ENCODE measurements around the gene SMCR8. TPM values are rescaled to one million over a fixed set of nuclear protein-coding genes. Genes with fewer than 3 reads are reported as not detected.
"Not testable (repeated sequence)": the region's sequence is repeated elsewhere in the genome, so short reads cannot be mapped to it uniquely, and the experiment has no call there.

The SMCR8 gene
- total RNA-seq, 1 donor from 2014 or later = 10.3 TPM

GRCh38 chr17:18328643-18329204 lies 13.6 kb downstream of the SMCR8 start:
- intact Hi-C loops (cut with DNase I) = no loop called here

GRCh38 chr17:18331879-18332278 lies 16.8 kb downstream of the SMCR8 start:
- intact Hi-C loops (cut with DNase I) = no loop called here
- Histone ChIP-seq H3K4me3 (no peak overlapping the region), H3K27me3 (no peaks in the 10 kb centered on the region), H3K36me3 (peaks cover 38 to 68% of the 10 kb centered on the region in 2 donors), H3K4me1 (no peaks in the 10 kb centered on the region), H3K27ac (no peak overlapping the region), H3K9me3 (no peaks in the 10 kb centered on the region)
- DNase-seq (ENCODE audit: low spot score in 2 of 2) = no peak
- TF ChIP-seq, protein P1, sequence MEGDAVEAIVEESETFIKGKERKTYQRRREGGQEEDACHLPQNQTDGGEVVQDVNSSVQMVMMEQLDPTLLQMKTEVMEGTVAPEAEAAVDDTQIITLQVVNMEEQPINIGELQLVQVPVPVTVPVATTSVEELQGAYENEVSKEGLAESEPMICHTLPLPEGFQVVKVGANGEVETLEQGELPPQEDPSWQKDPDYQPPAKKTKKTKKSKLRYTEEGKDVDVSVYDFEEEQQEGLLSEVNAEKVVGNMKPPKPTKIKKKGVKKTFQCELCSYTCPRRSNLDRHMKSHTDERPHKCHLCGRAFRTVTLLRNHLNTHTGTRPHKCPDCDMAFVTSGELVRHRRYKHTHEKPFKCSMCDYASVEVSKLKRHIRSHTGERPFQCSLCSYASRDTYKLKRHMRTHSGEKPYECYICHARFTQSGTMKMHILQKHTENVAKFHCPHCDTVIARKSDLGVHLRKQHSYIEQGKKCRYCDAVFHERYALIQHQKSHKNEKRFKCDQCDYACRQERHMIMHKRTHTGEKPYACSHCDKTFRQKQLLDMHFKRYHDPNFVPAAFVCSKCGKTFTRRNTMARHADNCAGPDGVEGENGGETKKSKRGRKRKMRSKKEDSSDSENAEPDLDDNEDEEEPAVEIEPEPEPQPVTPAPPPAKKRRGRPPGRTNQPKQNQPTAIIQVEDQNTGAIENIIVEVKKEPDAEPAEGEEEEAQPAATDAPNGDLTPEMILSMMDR (IDR thresholded peaks at IDR 0.05) = no peak

More at GRCh38 chr17:18328643-18329204, 13.6 kb downstream of the SMCR8 start:
- Histone ChIP-seq H3K4me3 (no peak overlapping the region), H3K9me3 (no peaks in the 10 kb centered on the region), H3K27ac (no peak overlapping the region), H3K27me3 (no peaks in the 10 kb centered on the region), H3K4me1 (no peaks in the 10 kb centered on the region), H3K36me3 (peaks cover 51 to 71% of the 10 kb centered on the region in 2 donors)
- TF ChIP-seq, protein P1 (IDR thresholded peaks at IDR 0.05) = no peak
- no peak for DNase-seq (ENCODE audit: low spot score in 2 of 2)

DNA sequence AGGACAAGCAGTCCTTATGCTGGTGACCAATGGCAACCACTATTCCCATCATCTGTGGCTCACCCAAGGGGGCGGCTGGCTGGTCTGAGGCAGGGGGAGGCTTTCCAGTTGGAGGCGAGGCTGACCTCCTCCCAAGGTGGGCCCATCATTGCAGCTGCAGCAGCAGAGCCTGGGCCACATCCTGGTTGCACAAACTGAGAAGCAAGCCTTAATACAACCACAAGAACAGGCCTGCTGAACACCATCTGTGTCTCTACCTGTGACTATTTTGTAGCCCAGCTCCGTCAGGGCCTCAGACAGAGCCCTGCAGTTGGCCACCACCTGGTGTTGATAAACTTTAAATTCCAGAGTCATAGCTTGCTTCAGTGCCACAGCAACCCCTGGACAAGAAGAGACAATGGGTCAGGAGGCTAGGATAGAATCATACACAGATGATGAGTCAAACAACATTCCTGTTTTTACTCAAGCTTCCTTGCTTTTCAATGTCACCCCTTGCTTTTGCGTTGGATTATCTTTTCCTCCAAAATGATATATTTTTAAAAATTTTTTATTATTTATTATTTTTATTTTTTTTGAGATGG lies 17.9 kb downstream of the SMCR8 start:
- Histone ChIP-seq H3K4me1 (no peaks in the 10 kb centered on the region), H3K4me3 (no peak overlapping the region), H3K27ac (no peak overlapping the region), H3K27me3 (no peaks in the 10 kb centered on the region), H3K9me3 (no peaks in the 10 kb centered on the region), H3K36me3 (peaks cover 33 to 62% of the 10 kb centered on the region in 2 donors)
- no peak for DNase-seq (ENCODE audit: low spot score in 2 of 2)
- intact Hi-C loops (cut with DNase I) = no loop called here
- TF ChIP-seq, protein P1 (IDR thresholded peaks at IDR 0.05) = no peak

DNA sequence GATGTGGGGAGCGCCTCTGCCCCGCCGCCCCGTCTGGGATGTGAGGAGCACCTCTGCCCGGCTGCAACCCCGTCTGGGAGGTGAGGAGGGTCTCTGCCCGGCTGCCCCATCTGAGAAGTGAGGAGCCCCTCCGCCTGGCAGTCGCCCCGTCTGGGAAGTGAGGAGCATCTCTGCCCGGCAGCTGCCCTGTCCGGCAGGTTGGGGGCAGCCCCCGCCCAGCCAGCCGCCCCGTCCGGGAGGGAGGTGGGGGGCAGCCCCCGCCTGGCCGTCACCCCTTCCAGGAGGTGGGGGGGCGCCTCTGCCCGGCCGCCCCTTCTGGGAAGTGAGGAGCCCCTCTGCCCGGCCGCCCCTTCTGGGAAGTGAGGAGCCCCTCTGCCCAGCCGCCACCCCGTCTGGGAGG lies 23.1 kb downstream of the SMCR8 start:
- H3K27me3 ChIP-seq; H3K27ac ChIP-seq; H3K9me3 ChIP-seq; H3K4me1 ChIP-seq; intact Hi-C loops (cut with DNase I); DNase-seq (ENCODE audit: low spot score in 2 of 2); H3K4me3 ChIP-seq: not testable (repeated sequence)
- peaks cover 21 to 43% of the 10 kb centered on the region in 2 donors for H3K36me3 ChIP-seq

DNA sequence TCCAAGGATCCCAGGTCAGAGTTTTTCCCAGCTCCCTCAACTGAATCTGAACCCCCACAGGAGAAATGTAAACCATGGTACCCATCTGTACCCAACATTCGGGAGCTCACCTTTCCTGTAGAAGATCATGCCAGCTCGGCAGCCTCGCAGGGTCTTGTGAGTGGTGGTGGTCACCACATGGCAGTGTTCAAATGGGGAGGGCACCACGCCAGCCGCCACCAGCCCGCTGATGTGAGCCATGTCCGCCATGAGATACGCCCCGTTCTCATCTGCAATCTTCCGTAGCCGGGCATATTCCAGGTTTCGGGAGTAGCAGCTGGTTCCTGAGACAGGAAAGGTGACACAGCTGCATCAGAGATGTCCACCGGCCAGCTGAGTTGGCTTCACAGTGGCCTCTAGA lies 24.8 kb downstream of the SMCR8 start:
- H3K27ac ChIP-seq = no peak overlapping the region
- no peak for DNase-seq (ENCODE audit: low spot score in 2 of 2)
- no peaks in the 10 kb centered on the region for H3K4me1 ChIP-seq
- TF ChIP-seq, protein P1 (IDR thresholded peaks at IDR 0.05) = no peak
- H3K9me3 ChIP-seq = no peaks in the 10 kb centered on the region
- intact Hi-C loops (cut with DNase I) = no loop called here
- peaks cover 18 to 41% of the 10 kb centered on the region in 2 donors for H3K36me3 ChIP-seq
- H3K27me3 ChIP-seq = no peaks in the 10 kb centered on the region
- H3K4me3 ChIP-seq = no peak overlapping the region

- Histone ChIP-seq H3K4me3 (no peak overlapping the region), H3K27ac (no peak overlapping the region), H3K4me1 (no peaks in the 10 kb centered on the region), H3K36me3 (peaks cover 27 to 49% of the 10 kb centered on the region in 2 donors), H3K9me3 (no peaks in the 10 kb centered on the region), H3K27me3 (no peaks in the 10 kb centered on the region)
- TF ChIP-seq, protein P1 (IDR thresholded peaks at IDR 0.05) = no peak
- no peak for DNase-seq (ENCODE audit: low spot score in 2 of 2)
- intact Hi-C loops (cut with DNase I) = no loop called here
Observed at GRCh38 chr17:18344021-18344420, 28.9 kb downstream of the SMCR8 start.
